ENCODE data around the gene KIF1A. TPM values are rescaled to one million over a fixed set of nuclear protein-coding genes. Genes with fewer than 3 reads are reported as not detected.

Gene KIF1A
- total RNA-seq, 1 experiment from 2014 or later = not detected

DNA sequence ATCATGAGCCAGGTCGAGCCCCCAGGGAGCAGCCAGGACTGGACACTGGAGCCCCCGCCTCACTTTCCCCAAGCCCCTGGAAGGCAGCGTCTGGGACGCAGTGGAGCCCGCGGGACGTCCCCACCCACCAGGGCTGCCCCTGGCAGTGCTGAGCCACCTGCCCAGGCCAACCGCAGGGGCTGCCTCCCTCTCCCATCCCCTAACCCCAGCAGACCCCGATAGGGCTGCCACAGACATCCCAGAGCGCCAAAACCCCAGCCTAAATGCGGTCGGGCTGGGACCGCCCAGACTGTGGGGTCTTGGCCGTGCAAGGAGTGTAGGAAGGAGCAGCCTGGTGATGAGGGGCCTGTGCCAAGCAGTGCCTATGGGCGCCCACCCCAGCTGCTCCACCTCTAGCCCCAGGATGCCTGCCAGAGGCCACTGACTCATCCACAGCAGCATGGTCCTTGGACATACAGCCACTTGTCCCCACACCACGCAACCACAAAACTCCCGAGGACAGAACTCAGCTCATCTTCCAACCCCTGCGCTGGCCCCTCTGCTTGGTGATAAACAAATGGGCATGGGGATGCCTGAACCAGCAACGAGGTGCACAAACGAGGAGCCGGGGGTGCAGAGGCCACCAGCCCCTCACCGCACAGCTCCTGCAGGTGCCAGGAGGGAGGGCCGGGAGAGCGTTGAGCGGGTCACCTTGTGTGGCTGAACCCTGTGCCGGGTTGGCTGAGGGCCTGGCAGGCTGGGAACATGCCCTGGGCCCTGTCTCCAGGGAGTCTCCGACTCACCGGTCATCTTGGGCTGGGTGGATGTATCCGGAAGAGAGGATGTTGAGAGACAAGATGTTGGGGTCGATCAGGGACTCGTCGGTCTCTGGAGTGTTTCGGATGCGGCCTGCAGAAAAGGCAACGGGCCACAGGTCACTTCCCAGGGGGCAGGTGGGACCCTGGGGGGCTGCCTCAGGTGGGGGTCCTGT lies 83.5 kb downstream of the KIF1A start:
- no peak for DNase-seq (ENCODE audit: low spot score)

DNA sequence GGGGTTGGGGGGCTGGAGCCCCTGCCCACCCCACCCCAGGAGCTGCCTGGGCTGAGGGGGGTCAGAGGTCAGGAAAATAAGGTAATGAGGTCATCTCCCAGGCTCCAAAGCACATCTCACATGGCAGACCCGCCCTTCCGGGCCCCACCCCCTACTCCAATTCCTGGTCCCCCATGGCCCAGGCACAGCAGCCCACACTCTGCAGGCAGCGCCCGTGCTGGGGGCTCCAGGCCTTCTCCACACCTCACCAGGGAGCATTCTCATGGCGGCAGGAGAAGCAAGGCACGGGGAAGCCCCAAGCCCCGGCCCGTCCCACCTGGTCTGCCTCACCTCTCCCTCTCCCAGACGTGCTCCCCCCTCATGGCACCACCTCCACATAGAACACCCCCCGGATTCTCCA lies 84.5 kb downstream of the KIF1A start:
- no peak for DNase-seq (ENCODE audit: low spot score)

DNA sequence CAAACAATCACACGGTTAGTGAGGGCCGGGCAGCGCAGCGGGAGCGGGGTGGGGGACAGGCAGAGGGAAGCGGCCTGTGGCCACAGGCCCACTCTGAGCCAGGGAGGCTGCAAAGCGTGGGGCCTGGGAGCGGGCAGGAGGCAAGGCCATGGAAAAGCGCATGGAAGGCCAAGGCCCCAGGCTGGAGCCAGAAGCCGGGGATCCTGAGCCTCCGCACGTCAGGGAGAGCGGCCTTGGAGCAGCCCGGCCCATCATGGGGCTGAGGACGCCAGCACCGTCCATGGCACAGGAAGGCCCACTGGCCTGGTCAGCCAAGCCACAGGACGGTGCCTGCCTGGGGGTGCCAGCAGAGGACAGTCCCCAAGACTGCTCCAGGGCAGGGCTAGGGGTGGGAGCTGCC lies 85.3 kb downstream of the KIF1A start:
- DNase-seq (ENCODE audit: low spot score) = no peak

DNA sequence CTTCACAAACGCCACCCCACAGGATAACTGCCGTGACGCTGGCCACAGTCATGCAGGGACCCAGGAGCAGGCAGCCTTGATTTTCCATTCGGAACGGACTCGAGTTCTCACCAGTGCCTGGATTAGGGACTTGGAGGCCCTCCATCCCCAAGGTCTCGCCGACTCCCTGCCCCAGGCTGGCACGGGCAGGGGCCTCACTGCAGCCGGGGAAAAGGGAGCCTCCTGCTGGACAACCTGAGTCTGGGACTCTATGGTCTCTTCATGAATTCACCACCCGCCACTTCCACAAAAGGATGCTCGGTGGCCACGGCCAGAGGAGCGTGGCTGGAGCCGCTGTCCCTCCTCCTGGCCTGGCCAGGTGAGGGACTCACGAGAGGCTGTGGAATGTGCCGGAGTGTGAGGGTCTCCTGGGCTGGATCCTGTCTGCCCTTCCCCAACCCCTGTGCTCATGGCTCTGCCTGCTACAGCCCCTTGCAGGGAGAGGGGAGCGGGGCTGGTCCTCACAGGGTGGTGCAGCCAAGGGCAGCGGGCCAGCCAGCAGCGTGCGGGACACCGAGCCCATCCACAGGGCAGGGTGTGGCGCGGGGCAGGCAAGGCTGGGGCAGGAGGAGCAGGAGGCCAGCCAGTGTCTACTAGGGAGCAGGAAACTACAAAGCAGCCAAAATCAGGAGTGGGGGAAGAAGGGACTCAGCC lies 86.1 kb downstream of the KIF1A start:
- DNase-seq (ENCODE audit: low spot score) = no peak

DNA sequence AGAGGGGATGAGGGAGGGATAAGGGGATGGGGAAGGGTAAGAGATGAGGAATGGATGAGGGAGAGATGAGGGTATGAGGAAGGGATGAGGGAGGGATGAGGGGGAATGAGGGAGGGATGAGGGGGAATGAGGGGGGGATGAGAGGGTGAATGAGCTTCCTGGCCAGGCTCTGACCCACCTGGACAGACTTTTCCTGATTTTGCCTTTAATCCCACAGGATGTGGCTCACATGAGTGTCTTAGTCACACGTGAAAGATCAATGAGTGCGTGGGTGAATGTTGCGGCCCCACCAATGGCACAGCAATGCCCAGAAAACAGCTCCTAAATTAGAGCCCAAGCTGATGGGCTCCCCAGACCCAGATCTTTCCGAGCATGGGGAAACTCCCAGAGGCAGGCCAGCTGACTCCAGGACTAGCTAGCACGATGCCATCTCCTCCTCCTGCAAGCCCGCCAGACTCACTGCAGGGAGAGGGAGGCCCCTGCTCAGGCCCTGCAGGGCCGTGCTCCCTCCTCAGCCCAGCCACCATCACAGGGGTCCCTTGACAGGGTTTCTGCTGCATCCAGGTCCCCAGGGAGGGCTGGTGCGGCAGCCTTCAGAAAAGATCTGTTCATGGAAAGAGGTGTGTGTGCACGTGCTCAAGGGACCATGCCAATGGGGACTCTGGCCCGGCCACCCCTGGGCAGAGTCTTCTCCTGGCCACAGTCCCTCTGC lies 87.0 kb downstream of the KIF1A start:
- DNase-seq (ENCODE audit: low spot score) = no peak

DNA sequence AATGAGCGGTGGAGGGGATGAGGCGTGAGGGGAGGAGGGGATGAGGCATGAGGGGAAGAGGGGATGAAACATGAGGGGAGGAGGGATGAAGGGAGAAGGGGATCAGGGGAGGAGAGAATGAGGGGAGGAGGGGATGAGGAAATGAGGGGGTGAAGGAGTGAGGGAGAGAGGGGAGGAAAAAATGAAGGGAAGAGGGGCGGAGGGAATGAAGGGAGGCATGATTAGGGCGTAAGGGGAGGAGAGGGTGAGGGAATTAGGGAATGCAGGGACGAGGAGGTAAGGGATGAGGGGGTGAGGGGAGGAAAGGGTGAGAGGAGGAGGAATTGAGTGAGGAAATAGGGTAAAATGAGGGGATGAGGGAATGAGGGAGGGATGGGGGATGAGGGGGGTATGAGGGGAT lies 87.8 kb downstream of the KIF1A start:
- no peak for DNase-seq (ENCODE audit: low spot score)

DNA sequence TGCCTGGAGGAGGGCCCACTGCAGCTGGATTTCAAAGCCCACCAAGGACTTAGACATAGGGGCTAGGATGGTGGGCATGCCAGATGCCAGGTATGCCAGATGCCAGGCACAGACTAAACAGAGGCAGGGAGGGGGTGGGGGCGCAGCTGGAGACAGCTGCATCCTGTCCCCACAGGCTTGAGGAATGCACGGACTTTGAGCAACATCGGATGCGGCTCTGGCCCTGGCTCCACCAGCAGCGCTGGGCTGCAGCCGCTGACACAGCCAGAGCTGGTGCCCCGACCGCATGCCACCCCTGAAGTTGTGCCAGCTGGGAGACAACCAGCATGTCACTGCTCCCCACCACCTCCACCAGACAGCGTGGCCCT lies 88.9 kb downstream of the KIF1A start:
- no peak for DNase-seq (ENCODE audit: low spot score)

DNA sequence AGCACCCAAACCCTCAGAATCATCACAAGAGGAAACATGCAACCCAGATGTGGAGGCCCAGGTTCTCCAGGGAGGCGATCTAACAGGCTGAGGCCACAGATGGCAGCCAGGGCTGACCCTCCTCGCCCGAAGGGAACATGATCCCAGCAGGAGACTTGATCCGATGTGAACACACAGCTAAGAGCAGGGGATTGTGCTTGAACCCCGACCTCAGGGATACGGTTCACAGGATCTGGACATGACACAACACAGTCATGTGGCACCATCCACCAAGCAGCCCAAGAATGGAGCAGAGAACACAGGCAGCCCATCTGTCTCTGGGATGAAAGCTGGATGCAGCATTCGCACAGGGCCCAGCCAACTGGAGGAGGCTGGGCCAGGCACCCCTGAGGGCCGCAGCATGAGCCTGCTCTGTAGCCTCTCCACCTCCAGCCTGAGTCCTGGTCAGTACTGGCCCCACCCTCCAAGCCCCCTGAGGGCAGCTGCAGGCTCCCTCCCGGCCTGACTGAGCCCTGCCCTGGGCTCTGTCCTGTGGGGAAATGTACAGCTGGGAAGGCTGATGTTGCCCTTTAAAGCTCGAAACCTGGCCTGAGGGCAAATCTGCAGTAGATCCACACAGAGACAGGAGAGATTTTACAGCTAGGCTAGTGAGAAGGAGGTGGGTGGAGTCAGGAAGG lies 89.4 kb downstream of the KIF1A start:
- no peak for DNase-seq (ENCODE audit: low spot score)

DNA sequence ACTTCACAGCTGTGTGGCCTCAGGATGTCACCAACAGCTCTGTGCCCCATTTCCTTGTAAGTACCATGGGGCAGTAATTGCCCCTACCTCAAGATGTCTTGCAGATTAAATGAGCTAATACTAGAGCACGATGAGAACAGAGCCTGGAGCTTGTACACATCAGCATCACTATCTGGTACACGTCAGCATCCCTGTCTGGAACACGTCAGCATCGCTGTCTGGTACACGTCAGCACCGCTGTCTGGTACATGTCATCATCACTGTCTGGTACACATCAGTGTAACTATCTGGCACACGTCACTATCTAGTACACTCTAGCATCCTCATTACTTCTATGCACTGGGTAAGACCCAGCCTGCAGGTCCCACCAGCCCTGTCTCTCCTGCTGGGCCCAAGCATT lies 91.2 kb downstream of the KIF1A start:
- DNase-seq (ENCODE audit: low spot score) = no peak

DNA sequence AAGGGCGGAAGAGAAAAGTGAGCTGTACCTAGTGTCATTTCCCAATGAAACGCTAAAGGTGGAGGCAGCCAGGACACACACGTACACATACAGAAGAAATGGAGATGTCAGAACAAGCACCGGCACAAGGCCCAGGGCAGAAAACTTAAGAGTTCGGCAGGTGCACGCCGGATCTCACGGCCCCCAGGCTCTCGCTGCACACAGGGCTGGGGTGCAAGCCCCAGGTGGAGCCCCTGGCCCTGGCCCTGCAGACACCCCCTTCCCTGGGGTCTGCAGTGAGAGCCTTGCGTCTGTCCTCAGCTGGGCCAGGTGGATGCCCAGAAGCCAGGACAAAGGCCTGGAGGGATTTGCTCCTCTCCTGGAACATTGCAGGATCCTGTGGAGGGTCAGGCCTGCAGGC lies 91.7 kb downstream of the KIF1A start:
- DNase-seq (ENCODE audit: low spot score) = no peak

DNA sequence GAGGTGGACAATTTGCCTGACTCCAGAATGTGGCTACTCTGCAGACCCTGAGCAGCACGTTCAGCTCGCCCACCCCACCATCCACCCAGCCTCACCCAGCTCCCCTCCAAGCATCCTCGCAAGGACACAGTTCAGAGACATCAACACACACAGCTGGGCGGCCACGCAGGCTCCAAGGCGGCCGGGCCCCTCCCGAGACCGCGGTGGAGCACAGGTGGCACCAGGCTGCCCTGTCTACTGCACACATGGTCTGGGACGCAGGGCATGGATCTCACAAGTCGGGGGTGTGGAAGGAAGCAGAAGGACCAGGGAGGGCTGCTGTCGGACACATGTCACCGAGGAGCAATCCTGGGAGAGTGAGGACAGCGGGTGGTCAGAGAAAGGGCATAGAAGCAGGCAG lies 92.1 kb downstream of the KIF1A start:
- no peak for DNase-seq (ENCODE audit: low spot score)

DNA sequence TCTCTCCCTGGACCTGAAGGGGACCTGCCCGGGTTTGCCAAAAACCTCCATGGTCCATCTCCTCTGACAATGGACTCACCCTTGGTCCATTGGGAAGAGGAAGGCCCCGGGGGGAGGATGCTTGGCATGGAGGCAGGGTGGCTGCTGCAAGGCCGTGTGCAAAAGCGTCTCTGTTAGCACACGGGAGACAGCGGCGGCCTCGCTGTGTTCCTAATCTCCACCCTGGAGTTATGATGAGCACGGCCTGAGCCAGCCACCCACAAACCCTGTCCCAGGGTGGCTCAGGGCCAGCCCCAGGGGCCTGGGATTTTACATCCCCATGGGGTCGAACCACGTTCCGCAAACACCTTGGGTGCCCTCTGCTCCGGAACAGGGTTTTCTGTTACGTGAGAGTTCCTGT lies 92.6 kb downstream of the KIF1A start:
- DNase-seq (ENCODE audit: low spot score) = no peak

DNA sequence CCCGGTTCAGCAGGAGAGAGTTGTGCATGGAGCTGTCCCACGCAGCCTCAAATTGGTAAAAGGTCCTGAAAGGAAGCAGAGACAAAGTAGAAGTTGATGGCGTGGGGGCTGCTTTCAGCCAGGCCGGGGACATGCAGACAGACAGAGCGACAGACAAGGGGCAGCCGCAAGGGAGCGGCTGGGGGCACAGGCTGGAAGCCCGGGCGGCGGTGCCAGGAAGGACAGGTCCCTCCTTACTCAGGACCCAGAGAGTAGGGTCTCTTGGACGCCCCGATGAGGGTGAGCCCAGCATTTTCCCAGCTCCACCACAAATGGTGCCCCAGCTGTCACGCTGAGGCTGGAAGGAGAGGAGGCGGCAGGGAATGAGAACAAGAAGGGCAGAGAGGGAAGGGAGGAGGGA lies 93.1 kb downstream of the KIF1A start:
- no peak for DNase-seq (ENCODE audit: low spot score)

DNA sequence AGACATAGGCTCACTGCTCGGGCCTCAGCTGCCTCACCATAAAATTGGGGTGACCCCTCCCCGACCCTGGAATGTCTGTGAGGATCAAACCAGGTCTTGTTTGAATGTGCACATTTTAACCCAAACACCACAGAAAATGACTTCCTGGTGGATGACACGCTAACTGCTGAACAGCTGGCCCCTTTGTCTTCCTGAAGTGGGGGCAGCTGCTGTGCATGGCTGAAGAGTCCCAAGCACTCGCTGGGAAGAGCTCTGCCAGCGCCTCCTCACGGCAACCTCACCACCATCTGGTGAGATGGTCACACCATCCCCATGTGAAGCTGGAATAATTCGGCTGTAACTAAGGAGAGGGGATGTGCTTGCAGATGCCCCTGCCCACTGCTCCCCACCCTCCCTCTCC lies 94.3 kb downstream of the KIF1A start:
- DNase-seq (ENCODE audit: low spot score) = no peak

DNA sequence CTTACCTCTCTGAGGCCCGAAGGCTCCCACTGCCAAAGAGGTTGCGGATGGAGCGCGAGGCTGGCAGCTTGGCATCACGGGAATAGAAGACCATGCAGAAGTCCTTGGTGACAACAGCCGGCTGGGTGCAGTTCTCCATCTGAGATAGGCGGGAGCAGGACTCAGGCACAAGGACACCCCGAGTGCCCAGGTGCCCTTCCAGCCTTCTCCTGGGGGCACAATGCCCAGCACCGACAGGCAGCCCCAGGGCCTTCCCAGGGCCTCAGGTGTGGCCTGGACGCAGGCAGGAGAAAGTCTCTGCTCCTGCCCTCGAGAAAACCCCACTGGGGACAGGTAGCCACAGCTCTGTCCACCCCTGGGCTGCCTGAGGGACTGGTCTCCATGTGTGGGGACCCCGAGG lies 94.8 kb downstream of the KIF1A start:
- no peak for DNase-seq (ENCODE audit: low spot score)

DNA sequence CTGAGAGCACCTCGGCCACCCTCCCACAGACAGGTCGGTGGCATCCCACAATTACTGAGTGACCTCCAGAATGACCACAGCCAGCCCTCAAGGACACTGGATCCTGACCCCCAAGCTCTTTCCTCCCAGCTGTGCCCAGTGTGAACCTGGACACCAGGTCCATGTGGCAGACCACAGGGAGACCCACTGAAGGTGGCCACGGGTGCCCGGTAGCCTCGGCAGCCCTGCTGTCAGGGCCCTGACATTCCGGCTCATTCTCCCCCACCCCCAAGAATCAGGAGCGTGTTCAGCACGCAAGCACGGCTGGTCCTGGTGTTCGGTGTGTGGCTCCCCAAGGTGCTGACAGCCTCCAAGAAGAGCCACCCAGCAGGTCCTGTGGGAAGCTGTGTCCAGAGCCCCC lies 95.6 kb downstream of the KIF1A start:
- no peak for DNase-seq (ENCODE audit: low spot score)

DNA sequence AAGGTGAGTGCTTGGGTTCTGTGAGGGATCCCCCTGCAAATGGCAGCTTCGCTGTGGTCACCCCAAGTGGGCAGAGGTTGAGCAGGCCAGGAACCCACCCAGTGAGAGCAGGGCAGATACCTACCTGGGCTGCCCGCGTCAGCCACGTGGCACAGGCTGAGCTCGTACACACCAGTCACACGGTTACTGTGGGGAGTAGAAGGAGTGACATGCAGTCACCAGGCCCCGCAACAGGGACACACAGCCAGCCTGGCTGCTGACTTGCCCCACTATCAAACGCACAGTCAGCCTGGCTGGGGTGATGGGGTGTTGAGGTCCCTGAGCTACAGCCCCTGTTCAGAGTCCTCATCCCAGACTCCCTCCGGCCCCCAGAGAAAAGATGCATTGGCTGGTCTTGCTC lies 96.2 kb downstream of the KIF1A start:
- DNase-seq (ENCODE audit: low spot score) = no peak

DNA sequence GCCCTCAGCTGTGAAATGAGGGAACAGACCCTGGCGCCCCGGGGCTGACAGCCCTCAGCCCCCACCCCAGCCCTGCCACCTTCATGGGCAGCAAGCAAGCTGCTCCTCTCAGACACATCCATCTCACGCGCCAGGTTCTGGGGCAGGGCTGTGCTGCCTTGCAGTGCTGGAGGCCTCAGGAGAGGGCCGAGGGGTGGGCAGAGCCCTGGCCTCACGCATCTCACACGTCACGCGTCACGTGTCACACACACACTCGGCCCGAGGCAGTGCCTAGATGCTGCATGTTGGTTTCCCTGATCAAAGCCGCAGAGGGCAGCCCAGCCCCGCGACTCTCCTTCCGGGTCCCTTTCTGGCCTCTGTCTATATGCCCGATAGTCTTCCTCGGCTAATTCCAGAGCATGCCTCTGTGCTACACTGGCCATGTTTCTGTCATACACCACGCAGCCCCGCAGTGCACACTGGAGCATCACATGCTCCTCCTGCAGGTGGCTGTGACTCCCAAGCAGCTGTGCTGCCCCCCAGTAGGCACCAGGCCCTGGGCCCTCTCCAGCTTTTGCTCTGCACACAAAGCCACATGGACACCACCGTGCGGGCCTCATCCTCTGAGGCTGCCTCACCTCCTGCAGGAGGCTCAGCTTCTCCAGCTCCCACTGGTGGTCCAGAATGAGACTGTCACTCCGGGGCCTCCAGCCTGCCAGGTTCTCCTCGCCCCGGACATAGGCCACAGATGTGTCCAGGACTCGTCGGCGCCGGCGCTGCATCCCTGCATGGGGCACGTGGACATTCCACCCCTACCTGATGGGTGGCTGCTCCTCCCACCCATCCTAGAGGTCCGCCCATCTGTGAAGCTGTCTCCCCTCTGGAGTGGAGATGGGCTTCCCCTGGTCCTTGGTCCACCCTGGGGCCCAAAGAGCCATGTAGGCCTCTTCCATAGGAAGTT lies 97.0 kb downstream of the KIF1A start:
- DNase-seq (ENCODE audit: low spot score) = no peak

DNA sequence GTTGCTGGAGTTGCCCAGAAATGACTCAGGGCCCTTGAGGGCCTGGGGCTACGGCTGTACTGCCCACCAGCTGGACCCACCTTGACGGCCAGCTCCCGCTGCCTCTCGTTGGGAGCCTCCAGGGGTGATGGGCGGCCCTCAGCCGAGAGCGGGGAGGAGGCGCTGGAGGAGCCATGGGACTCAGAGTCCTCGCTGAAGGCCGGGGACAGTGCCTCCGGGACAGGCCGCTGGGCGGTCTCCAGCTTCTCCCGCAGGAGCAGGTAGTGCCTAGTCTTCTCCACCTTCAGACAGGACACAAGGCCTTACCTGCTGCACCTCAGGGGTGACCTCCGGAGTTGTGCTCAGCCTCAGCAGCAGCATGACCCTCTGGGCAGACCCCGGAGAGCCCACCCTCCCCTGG lies 97.6 kb downstream of the KIF1A start:
- DNase-seq (ENCODE audit: low spot score) = no peak

DNA sequence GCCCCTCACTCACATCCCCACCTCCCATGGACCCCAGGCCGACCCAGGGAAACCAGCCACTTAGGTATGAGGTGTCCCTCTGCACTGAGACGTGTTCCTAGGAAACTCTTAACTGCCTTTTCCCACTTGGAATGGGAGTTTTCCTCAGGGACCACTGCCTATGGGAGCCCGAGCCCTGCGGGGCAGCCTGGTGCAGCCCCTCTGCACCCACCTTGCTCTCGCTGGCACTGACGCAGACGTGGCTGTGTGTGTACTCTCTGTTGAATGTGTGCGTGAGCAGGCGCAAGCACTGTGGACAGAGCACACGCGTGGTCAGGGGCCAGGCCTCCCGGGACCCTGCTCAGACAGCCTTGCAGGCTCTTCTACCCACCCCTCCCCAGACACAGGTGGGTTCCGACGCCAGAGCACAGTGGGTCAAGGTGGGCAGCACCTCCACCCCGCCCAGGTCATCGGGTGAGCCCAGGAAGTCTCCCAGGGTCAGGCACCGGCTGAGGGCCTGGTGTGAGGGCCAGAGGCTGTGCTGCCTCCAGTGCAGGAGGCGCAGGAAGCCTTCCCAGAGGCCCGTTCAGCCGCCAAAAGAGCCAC lies 98.3 kb downstream of the KIF1A start:
- DNase-seq (ENCODE audit: low spot score) = no peak

Data from HT-29 (cell line).